Body of pancreas (tissue), 4 donors: ENCODE results near the gene PPP1R15A.

ENCODE experiments used
- POLR2A ChIP-seq, 3 donors: fragments of 450-650 bp; IDR thresholded peaks; one replicate each; pipeline ENCODE4 v1.6.1; 2016; ENCODE audit warnings: antibody characterized with exemption in 3 of 3, mild to moderate bottlenecking in 2 of 3
- TF ChIP-seq, protein P1 (sequence below), 7 experiments: fragments of 450-650 bp in 4 of 7; fragments of 200-600 bp in 3 of 7; sonication (generic) in 3 of 7; IDR thresholded peaks; one replicate each; pipeline ENCODE4 v1.5.1; 2016 to 2019; ENCODE audit warnings: antibody characterized with exemption in 7 of 7

GRCh38 chr19:48874303-48875135 lies 2.3 kb downstream of the PPP1R15A start:
- TF ChIP-seq, protein P1, sequence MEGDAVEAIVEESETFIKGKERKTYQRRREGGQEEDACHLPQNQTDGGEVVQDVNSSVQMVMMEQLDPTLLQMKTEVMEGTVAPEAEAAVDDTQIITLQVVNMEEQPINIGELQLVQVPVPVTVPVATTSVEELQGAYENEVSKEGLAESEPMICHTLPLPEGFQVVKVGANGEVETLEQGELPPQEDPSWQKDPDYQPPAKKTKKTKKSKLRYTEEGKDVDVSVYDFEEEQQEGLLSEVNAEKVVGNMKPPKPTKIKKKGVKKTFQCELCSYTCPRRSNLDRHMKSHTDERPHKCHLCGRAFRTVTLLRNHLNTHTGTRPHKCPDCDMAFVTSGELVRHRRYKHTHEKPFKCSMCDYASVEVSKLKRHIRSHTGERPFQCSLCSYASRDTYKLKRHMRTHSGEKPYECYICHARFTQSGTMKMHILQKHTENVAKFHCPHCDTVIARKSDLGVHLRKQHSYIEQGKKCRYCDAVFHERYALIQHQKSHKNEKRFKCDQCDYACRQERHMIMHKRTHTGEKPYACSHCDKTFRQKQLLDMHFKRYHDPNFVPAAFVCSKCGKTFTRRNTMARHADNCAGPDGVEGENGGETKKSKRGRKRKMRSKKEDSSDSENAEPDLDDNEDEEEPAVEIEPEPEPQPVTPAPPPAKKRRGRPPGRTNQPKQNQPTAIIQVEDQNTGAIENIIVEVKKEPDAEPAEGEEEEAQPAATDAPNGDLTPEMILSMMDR (IDR thresholded peaks at IDR 0.05) = no peak
- no peak for TF ChIP-seq POLR2A (IDR thresholded peaks at IDR 0.05)
